Measurements from ENCODE around the gene MPV17.

The MPV17 gene

GRCh38 chr2:27351802-27352598, 29.1 kb upstream of the MPV17 start:
- no peak for TF ChIP-seq CTCF (IDR thresholded peaks at IDR 0.05; ENCODE audit: low read depth, low read length, missing control alignments)
- H3K4me3 ChIP-seq (ENCODE audit: low read depth, low read length), result no peak overlapping the region

DNA sequence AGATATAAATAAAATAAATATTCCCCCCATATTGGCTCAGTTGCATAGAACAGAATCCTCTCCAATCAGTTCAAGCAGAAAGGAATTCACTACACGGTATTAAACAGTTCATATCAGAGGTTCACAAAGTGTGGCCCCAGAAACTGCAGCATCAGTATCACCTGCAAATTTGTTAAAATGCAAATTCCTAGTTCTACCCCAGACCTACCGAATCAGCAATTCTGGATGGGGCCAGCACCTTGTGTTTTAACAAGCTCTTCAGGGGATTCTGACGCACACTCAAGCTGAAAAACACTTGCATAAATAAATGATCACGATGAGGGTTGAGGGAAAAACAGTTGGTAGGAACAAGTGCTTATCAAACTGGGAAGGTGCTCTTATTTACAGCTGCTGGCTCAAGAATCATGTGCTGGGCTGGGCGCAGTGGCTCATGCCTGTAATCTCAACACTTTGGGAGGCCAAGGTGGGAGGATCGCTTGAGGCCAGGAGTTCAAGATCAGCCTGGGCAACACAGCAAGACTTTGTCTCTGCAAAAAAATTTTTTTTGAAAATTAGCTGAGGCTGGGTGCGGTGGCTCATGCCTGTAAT, 27.3 kb upstream of the MPV17 start:
- TF ChIP-seq CTCF (IDR thresholded peaks at IDR 0.05; ENCODE audit: low read depth, low read length, missing control alignments), result no peak
- DNase-seq (ENCODE audit: low read depth), result no peak
- no peak overlapping the region for H3K4me3 ChIP-seq (ENCODE audit: low read depth, low read length)

More at GRCh38 chr2:27351802-27352598, 29.1 kb upstream of the MPV17 start:
- no peak for DNase-seq (ENCODE audit: low read depth)

DNA sequence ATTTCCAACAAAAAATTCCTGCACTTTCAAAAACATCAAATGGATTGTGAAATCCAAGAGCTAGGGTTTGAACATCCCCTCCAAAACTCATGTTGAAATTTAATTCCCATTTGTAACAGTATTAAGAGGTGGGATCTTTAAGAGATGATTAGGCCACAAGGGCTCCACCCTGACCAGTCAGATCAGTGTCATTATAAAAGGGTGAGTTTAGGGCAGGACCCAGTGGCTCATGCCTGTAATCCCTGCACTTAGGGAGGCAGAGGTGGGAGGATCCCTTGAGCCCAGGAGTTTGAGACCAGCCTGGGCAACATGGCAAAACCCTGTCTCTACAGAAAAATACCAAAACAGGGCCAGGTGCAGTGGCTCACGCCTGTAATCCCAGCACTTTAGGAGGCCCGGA, 24.7 kb upstream of the MPV17 start:
- no peak for DNase-seq (ENCODE audit: low read depth)
- no peak overlapping the region for H3K4me3 ChIP-seq (ENCODE audit: low read depth, low read length)
- no peak for TF ChIP-seq CTCF (IDR thresholded peaks at IDR 0.05; ENCODE audit: low read depth, low read length, missing control alignments)

- DNase-seq (ENCODE audit: low read depth), result no peak
- no peak overlapping the region for H3K4me3 ChIP-seq (ENCODE audit: low read depth, low read length)
- no peak for TF ChIP-seq CTCF (IDR thresholded peaks at IDR 0.05; ENCODE audit: low read depth, low read length, missing control alignments)
These were observed 13.3 kb upstream of the MPV17 start for GRCh38 chr2:27336173-27336572.

GRCh38 chr2:27335311-27335710, 12.4 kb upstream of the MPV17 start:
- no peak overlapping the region for H3K4me3 ChIP-seq (ENCODE audit: low read depth, low read length)
- TF ChIP-seq CTCF (IDR thresholded peaks at IDR 0.05; ENCODE audit: low read depth, low read length, missing control alignments), result no peak
- no peak for DNase-seq (ENCODE audit: low read depth)

DNA sequence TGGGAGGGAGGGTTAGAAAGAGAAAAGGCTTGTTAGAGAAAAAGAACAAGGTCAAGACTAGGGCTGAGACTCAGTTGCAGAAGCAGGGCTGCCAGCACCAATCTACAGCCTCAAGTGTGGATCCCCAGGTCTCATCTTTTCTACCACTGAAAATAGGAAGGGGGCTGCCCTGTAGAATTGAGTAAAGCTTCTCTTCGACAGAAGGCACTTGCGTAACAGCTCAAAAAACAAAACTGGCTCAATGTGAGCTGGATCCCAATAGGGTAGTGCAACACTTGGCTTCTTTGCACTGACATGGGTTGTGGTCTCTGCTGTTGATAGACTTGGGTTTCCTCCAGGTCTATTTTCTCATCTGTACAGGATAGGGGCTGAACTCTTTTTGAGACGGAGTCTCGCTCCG, 1.8 kb upstream of the MPV17 start:
- DNase-seq (ENCODE audit: low read depth), result no peak
- H3K4me3 ChIP-seq (ENCODE audit: low read depth, low read length), result no peak overlapping the region
- TF ChIP-seq CTCF (IDR thresholded peaks at IDR 0.05; ENCODE audit: low read depth, low read length, missing control alignments), result no peak

Measured in GM12864 (cell line).